HCT116 (cell line): ENCODE results near the gene DCUN1D2. TPM values are rescaled to one million over a fixed set of nuclear protein-coding genes. Genes with fewer than 3 reads are reported as not detected.

Experiments
- ATAC-seq: fragments of 200-7000 bp; cut with Tn5 transposase; 2 replicates; pipeline ENCODE4 v1.9.1; 2020; ENCODE audit warnings: mild to moderate bottlenecking, moderate library complexity
- BruUV-seq: library from RNA; stranded (reverse); fragments of 400-500 nt; replicated peaks from 2 replicates; lab custom pipeline; 2021; lab: Mats Ljungman, UMichigan
- CTCF ChIA-PET: fragments of 300-600 bp; sonication (Branson Sonifier 250); formaldehyde crosslinking; loops from one replicate; lab custom pipeline; 2021; ENCODE audit warnings: antibody characterized with exemption; lab: Charles Lee
- POLR2A ChIA-PET: fragments of 300-600, 350-600 bp; sonication (Branson Sonifier 250); formaldehyde crosslinking; loops from one replicate; lab custom pipeline; 2021; ENCODE audit warnings: antibody characterized with exemption; lab: Charles Lee
- RAD21 ChIA-PET, 2 experiments: fragments of 300-600 bp; sonication (Branson Sonifier 250); formaldehyde crosslinking; loops; one replicate each; lab custom pipeline; 2023; ENCODE audit warnings: low total read pairs in 2 of 2; ENCODE audit not compliant: uncharacterized antibody in 2 of 2, unreplicated experiment in 2 of 2, low non-redundant PET in 1 of 2; lab: Charles Lee
- DNase-seq: peaks from one replicate; pipeline ENCODE4 v3.0.0-alpha.2; 2010; ENCODE audit warnings: low read depth, low spot score
- H2AFZ ChIP-seq: fragments of 200-600 bp; shearing (Covaris generic), sonication (generic); 2 replicates; pipeline ENCODE4 v1.6.1; 2017; ENCODE audit warnings: low read depth, mixed run types, mixed read lengths, antibody characterized with exemption, low read length; ENCODE audit not compliant: poor library complexity, severe bottlenecking
- H3K27ac ChIP-seq: 2 replicates; pipeline ENCODE4 v1.5.1; 2012; ENCODE audit warnings: low read depth, low read length
- H3K27me3 ChIP-seq: fragments of 200-600 bp; sonication (generic); 2 replicates; pipeline ENCODE4 v1.6.1; 2016; ENCODE audit warnings: mixed run types, low read length, mixed read lengths; ENCODE audit not compliant: insufficient read depth
- H3K36me3 ChIP-seq, 2 experiments: fragments of 200-500 bp in 1 of 2; fragments of 200-600 bp in 1 of 2; sonication (Bioruptor generic) in 1 of 2; sonication (generic) in 1 of 2; 2 replicates each; pipeline versions ENCODE4 v1.5.1 to v1.6.1; 2014 to 2016; ENCODE audit warnings: low read length in 2 of 2, inconsistent platforms in 1 of 2, mixed read lengths in 1 of 2, mixed run types in 1 of 2; ENCODE audit not compliant: insufficient read depth in 2 of 2, control insufficient read depth in 1 of 2
- H3K4me1 ChIP-seq, 2 experiments: fragments of 200-600 bp in 1 of 2; sonication (generic) in 1 of 2; 2 replicates each; pipeline versions ENCODE4 v1.5.1 to v1.6.1; 2012 to 2017; ENCODE audit warnings: low read length in 2 of 2, inconsistent platforms in 1 of 2, mild to moderate bottlenecking in 1 of 2, mixed read lengths in 1 of 2, mixed run types in 1 of 2, moderate library complexity in 1 of 2; ENCODE audit not compliant: insufficient read depth in 2 of 2, control insufficient read depth in 1 of 2
- H3K4me2 ChIP-seq: fragments of 200-600 bp; sonication (generic); 2 replicates; pipeline ENCODE4 v1.6.1; 2017; ENCODE audit warnings: mixed run types, low read length, mixed read lengths
- H3K4me3 ChIP-seq, 2 experiments: fragments of 200-600 bp in 1 of 2; sonication (generic) in 1 of 2; replicated peaks in 1 of 2; 2 replicates each; pipeline ENCODE4 v1.5.1; 2011 to 2016; ENCODE audit warnings: low read length in 2 of 2, control low read depth in 1 of 2, low read depth in 1 of 2, mild to moderate bottlenecking in 1 of 2, mixed read lengths in 1 of 2, mixed run types in 1 of 2
- H3K79me2 ChIP-seq: fragments of 200-600 bp; sonication (generic); 2 replicates; pipeline ENCODE4 v1.6.1; 2017; ENCODE audit warnings: mild to moderate bottlenecking, mixed run types, low read length, moderate library complexity, mixed read lengths; ENCODE audit not compliant: insufficient read depth
- H3K9ac ChIP-seq: fragments of 200-600 bp; sonication (generic); 2 replicates; pipeline ENCODE4 v1.6.1; 2016; ENCODE audit warnings: low read length, mixed read lengths
- H3K9me2 ChIP-seq: fragments of 200-600 bp; sonication (generic), shearing (Covaris generic); 2 replicates; pipeline ENCODE4 v1.6.1; 2017; ENCODE audit warnings: mixed run types, mild to moderate bottlenecking, moderate library complexity; ENCODE audit not compliant: insufficient read depth
- H3K9me3 ChIP-seq, 2 experiments: fragments of 200-500 bp in 1 of 2; fragments of 200-600 bp in 1 of 2; sonication (Bioruptor generic) in 1 of 2; sonication (generic) in 1 of 2; 2 replicates each; pipeline ENCODE4 v1.6.1; 2014 to 2017; ENCODE audit warnings: low read length in 2 of 2, mixed read lengths in 2 of 2, inconsistent platforms in 1 of 2, low read depth in 1 of 2, mild to moderate bottlenecking in 1 of 2, mixed run types in 1 of 2, moderate library complexity in 1 of 2; ENCODE audit not compliant: control insufficient read depth in 1 of 2, insufficient read depth in 1 of 2
- H4K20me1 ChIP-seq: fragments of 200-600 bp; sonication (generic), shearing (Covaris generic); 2 replicates; pipeline ENCODE4 v1.6.1; 2017; ENCODE audit warnings: mixed run types, mild to moderate bottlenecking, moderate library complexity; ENCODE audit not compliant: insufficient read depth
- ATF3 ChIP-seq: IDR thresholded peaks from 2 replicates; pipeline ENCODE4 v1.6.1; 2012
- CBX3 ChIP-seq: IDR thresholded peaks from 2 replicates; pipeline ENCODE4 v1.6.1; 2012; ENCODE audit warnings: low read depth
- CEBPB ChIP-seq: IDR thresholded peaks from 2 replicates; pipeline ENCODE4 v1.6.1; 2012; ENCODE audit warnings: low read depth
- CTCF ChIP-seq, 3 experiments: fragments of 200-600 bp in 1 of 3; sonication (generic) in 1 of 3; IDR thresholded peaks in 2 of 3; conservative IDR thresholded peaks in 1 of 3; 2 replicates each; pipeline ENCODE4 v1.5.1; 2012 to 2017; ENCODE audit warnings: low read depth in 2 of 3, low read length in 2 of 3, antibody characterized with exemption in 1 of 3, borderline replicate concordance in 1 of 3, control low read depth in 1 of 3, mild to moderate bottlenecking in 1 of 3, mixed read lengths in 1 of 3, mixed run types in 1 of 3, moderate library complexity in 1 of 3; ENCODE audit not compliant: insufficient read depth in 1 of 3
- EGR1 ChIP-seq: IDR thresholded peaks from 2 replicates; pipeline ENCODE4 v1.6.1; 2012; ENCODE audit warnings: low read depth
- ELF1 ChIP-seq: IDR thresholded peaks from 2 replicates; pipeline ENCODE4 v1.6.1; 2012; ENCODE audit warnings: low read depth, borderline replicate concordance
- EZH2 ChIP-seq: fragments of 200-600 bp; sonication (generic); IDR thresholded peaks from 2 replicates; pipeline ENCODE4 v1.6.1; 2017; ENCODE audit warnings: antibody characterized with exemption, mixed run types
- JUND ChIP-seq: IDR thresholded peaks from 2 replicates; pipeline ENCODE4 v1.6.1; 2012
- MAX ChIP-seq: IDR thresholded peaks from 2 replicates; pipeline ENCODE4 v1.6.1; 2012
- POLR2A ChIP-seq: IDR thresholded peaks from 2 replicates; pipeline ENCODE4 v1.7.0; 2011; ENCODE audit warnings: borderline replicate concordance; ENCODE audit not compliant: insufficient read depth, insufficient read length; ENCODE audit errors: extremely low read depth
- POLR2AphosphoS5 ChIP-seq: IDR thresholded peaks from 2 replicates; pipeline ENCODE4 v1.6.1; 2011; ENCODE audit warnings: mild to moderate bottlenecking, low read depth, low read length, moderate library complexity
- SRF ChIP-seq: IDR thresholded peaks from 2 replicates; pipeline ENCODE4 v1.6.1; 2012; ENCODE audit warnings: low read depth
- TCF7L2 ChIP-seq: IDR thresholded peaks from 2 replicates; pipeline ENCODE4 v1.7.0; 2011; ENCODE audit warnings: borderline replicate concordance, inconsistent platforms; ENCODE audit not compliant: insufficient read depth, insufficient read length; ENCODE audit errors: extremely low read depth
- YY1 ChIP-seq: IDR thresholded peaks from 2 replicates; pipeline ENCODE4 v1.6.1; 2011; ENCODE audit warnings: low read length, low read depth, moderate library complexity, mild to moderate bottlenecking; ENCODE audit not compliant: insufficient replicate concordance; ENCODE audit errors: extremely low read depth
- ZBTB33 ChIP-seq: IDR thresholded peaks from 2 replicates; pipeline ENCODE4 v1.6.1; 2011; ENCODE audit warnings: mild to moderate bottlenecking, low read length, moderate library complexity; ENCODE audit not compliant: insufficient replicate concordance; ENCODE audit errors: extremely low read depth
- ZFX ChIP-seq: fragments of 450-650 bp; IDR thresholded peaks from 2 replicates; pipeline ENCODE4 v1.6.1; 2017
- ZNF274 ChIP-seq: fragments of 200-500 bp; sonication (Bioruptor generic); IDR thresholded peaks from 2 replicates; pipeline ENCODE4 v1.6.1; 2014; ENCODE audit warnings: mild to moderate bottlenecking, low read depth, low read length, inconsistent platforms
- intact Hi-C: fragments of 100-400 bp; cut with micrococcal nuclease; formaldehyde crosslinking; loops from 2 replicates; pipeline ENCODE4 v1.10.0; 2022
- total RNA-seq: library from RNA; stranded (reverse); gene quantifications from one replicate; pipeline ENCODE4 v1.2.1, GENCODE V29; 2021; ENCODE audit not compliant: unreplicated experiment

DCUN1D2 gene
- total RNA-seq, 1 experiment from 2014 or later = 25.4 TPM

- TF ChIP-seq POLR2AphosphoS5 = no peak
- no peak for TF ChIP-seq ZFX
- no peak for TF ChIP-seq CEBPB
- TF ChIP-seq SRF = no peak
- no peak for TF ChIP-seq POLR2A
- no peak for TF ChIP-seq TCF7L2
Observed at GRCh38 chr13:113414335-113414734, 76.2 kb downstream of the DCUN1D2 start (continued).

- H3K27ac ChIP-seq = no peak overlapping the region
- BruUV-seq = no TSS peak
- POLR2A ChIA-PET = no interaction called here
- H3K4me1 ChIP-seq = peaks cover 17 to 23% of the 10 kb centered on the region in 2 experiments
- DNase-seq (no peak), ATAC-seq (no peak)
- CTCF ChIA-PET = no interaction called here
- RAD21 ChIA-PET = no interaction called here
- no peaks in the 10 kb centered on the region for H3K9me3 ChIP-seq
- no peak overlapping the region for H3K4me2 ChIP-seq
- H3K4me3 ChIP-seq = no peak overlapping the region
- no peaks in the 10 kb centered on the region; the same call in 1 of the 2 replicates for H3K27me3 ChIP-seq
- H3K79me2 ChIP-seq = no peaks in the 10 kb centered on the region
- H3K9ac ChIP-seq = no peak overlapping the region
- no peaks in the 10 kb centered on the region for H3K9me2 ChIP-seq
- TF ChIP-seq YY1 = no peak
- no peak for TF ChIP-seq ZNF274
- TF ChIP-seq ZBTB33 = no peak
- no peak for TF ChIP-seq CEBPB
- TF ChIP-seq CBX3 = no peak
- no peak for TF ChIP-seq EGR1
- TF ChIP-seq MAX = no peak
- TF ChIP-seq EZH2 = no peak
- TF ChIP-seq CTCF (IDR thresholded peaks at IDR 0.05 in 2 of 3, conservative IDR thresholded peaks at IDR 0.05 in 1 of 3; ENCODE audit: borderline replicate concordance in 1 of 3, insufficient read depth in 1 of 3, low read depth in 2 of 3, low read length in 2 of 3) = no peak
- no peak for TF ChIP-seq TCF7L2
- TF ChIP-seq POLR2A = no peak
- TF ChIP-seq JUND = no peak
- TF ChIP-seq ATF3 = no peak
- no peak for TF ChIP-seq ELF1
- no peak for TF ChIP-seq SRF
- TF ChIP-seq, all 23 proteins: peak for 0
- no peak overlapping the region for H2AFZ ChIP-seq
- intact Hi-C loops = no loop called here
- H4K20me1 ChIP-seq = no peaks in the 10 kb centered on the region
- no peaks in the 10 kb centered on the region for H3K36me3 ChIP-seq
Observed at GRCh38 chr13:113413898-113414282, 76.6 kb downstream of the DCUN1D2 start.
